Cardiac fibroblast (primary cell): ENCODE measurements around the gene CNTNAP5.

Experiments
- DNase-seq, 2 donors: peaks; one replicate each; pipeline versions ENCODE4 v3.0.0 to v3.0.0-alpha.2; 2010; ENCODE audit warnings: low read depth in 2 of 2
- H3K4me3 ChIP-seq, 2 donors: replicated peaks in 1 of 2; 1 replicate in 1 of 2; 2 replicates in 1 of 2; pipeline ENCODE4 v1.5.1; 2011; ENCODE audit warnings: low read depth in 2 of 2, low read length in 2 of 2, mild to moderate bottlenecking in 2 of 2, moderate library complexity in 1 of 2
- CTCF ChIP-seq: IDR thresholded peaks from one replicate; pipeline ENCODE4 v1.5.1; 2011; ENCODE audit warnings: low read depth, mild to moderate bottlenecking, low read length, inconsistent platforms

CNTNAP5 gene

GRCh38 chr2:124836416-124836815 is 811.3 kb downstream of the CNTNAP5 start:
- no peak for TF ChIP-seq CTCF
- DNase-seq, result peak in 1 of 2 donors; percentile 63
- no peak overlapping the region for H3K4me3 ChIP-seq

DNA sequence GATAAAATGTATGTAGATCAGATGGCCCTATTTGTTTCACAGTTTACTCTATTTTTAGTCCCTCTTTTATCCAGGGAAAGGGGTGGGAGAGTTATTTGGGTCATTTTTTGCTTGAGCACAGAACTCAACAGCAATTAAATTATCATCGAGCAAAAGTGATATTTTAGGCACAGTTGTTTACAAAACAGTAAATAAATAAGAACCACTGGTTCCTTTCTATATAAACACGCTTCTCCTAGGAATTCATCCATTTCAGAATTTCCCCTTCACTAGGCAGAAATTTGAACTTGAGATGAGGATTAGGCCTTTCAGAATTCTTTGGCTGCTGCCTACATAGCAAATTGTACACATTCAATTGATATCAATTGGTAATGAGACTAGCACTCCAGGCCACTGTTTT is 812.4 kb downstream of the CNTNAP5 start:
- H3K4me3 ChIP-seq, result no peak overlapping the region
- no peak for DNase-seq
- no peak for TF ChIP-seq CTCF

- peak in 1 of 2 donors; percentile 66 for DNase-seq
- no peak overlapping the region for H3K4me3 ChIP-seq
- TF ChIP-seq CTCF, result no peak
Observed at GRCh38 chr2:124838406-124838805, 813.3 kb downstream of the CNTNAP5 start.

- no peak overlapping the region for H3K4me3 ChIP-seq
- no peak for TF ChIP-seq CTCF
- no peak for DNase-seq
Observed at GRCh38 chr2:124867247-124867646, 842.2 kb downstream of the CNTNAP5 start.

DNA sequence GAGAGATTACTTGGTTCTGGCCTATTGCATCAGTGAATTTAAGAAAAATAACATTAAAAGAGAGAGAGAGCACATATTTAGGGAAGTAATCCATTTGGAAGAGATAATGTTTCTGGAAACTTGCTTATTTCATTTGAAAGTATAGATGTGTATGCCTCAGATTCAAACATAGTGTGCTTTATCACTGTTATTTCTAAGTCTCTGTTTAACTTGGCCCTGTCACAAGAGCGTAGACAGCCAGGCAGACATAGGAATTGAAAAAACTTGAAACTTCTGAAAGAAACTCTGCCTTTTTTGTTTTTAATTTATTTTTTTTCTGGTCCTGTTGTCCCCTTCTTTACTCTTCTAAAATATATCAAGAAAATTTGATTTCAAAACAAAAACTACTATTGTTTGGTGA is 849.1 kb downstream of the CNTNAP5 start:
- no peak overlapping the region for H3K4me3 ChIP-seq
- TF ChIP-seq CTCF, result no peak
- DNase-seq, result peak in 1 of 2 donors; percentile 38

DNA sequence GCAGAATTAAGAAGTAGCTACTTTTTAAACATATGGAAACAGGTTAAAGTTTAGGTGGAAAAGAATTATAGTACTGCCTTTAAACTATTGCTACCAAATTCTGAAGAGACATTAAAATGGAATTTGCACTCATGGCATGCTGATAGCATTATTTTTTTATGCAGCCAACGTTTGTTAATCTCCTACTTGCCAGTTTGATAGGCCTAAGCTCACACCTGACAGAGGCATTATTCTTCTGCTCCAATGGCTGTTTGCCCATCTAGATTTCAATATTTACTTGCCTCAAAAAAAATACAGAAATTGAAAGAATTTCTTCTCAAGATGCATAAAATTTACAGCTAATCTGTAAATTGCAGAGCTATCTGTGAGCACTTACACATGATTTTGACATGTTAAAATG is 849.6 kb downstream of the CNTNAP5 start:
- DNase-seq, result no peak
- no peak overlapping the region for H3K4me3 ChIP-seq
- no peak for TF ChIP-seq CTCF

GRCh38 chr2:124875627-124876244 is 850.6 kb downstream of the CNTNAP5 start:
- TF ChIP-seq CTCF, result no peak
- no peak for DNase-seq
- H3K4me3 ChIP-seq, result no peak overlapping the region
